Rectal smooth muscle tissue (tissue), 1 donor: Measurements from ENCODE around the gene TTC32.
"Not testable (repeated sequence)": the region's sequence is repeated elsewhere in the genome, so short reads cannot be mapped to it uniquely, and the experiment has no call there.

Experiments
- H3K27ac ChIP-seq: one replicate; pipeline ENCODE4 v1.7.0; 2013; ENCODE audit warnings: low read depth, low read length, inconsistent platforms
- H3K27me3 ChIP-seq: one replicate; pipeline ENCODE4 v1.7.0; 2013; ENCODE audit warnings: low read length; ENCODE audit not compliant: control insufficient read depth, insufficient read depth
- H3K36me3 ChIP-seq: one replicate; pipeline ENCODE4 v1.7.0; 2013; ENCODE audit warnings: low read length; ENCODE audit not compliant: control insufficient read depth, insufficient read depth
- H3K4me1 ChIP-seq: one replicate; pipeline ENCODE4 v1.7.0; 2013; ENCODE audit warnings: low read length; ENCODE audit not compliant: control insufficient read depth, insufficient read depth
- H3K4me3 ChIP-seq: one replicate; pipeline ENCODE4 v1.7.0; 2013; ENCODE audit warnings: low read length
- H3K9ac ChIP-seq: one replicate; pipeline ENCODE4 v1.7.0; 2013; ENCODE audit warnings: low read length

The TTC32 gene

GRCh38 chr2:19901442-19902215, at the start of gene TTC32:
TTC32 (minus strand) TSS chr2:19901983; CDS start chr2:19901854, 129 bp downstream.
- Histone ChIP-seq H3K27ac (peak within 1 kb of the TSS; percentile 87), H3K9ac (peak within 1 kb of the TSS; percentile 81), H3K36me3 (no peaks in the 10 kb centered on the region), H3K27me3 (no peaks in the 10 kb centered on the region), H3K4me1 (peaks cover 19% of the 10 kb centered on the region), H3K4me3 (peak within 1 kb of the TSS; percentile 78)

DNA sequence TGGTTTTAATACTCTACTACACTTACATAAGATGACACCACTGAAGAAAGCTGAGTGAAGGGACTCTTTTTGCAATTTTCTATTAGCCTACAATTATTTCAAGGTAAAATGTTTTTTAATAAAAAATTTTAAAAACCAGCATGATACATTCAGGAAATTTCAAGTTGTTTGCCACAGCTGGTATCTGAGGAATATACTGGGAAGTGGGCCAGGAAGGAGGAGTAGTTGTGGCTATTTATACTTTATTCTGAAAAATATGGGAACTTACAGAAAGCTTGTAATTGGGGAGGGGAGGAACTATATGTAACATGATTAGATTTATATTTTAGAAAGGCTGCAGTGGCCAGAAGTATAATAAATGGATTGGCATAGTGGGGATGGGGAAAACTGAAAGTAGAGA, 47.3 kb upstream of the TTC32 start:
- no peaks in the 10 kb centered on the region for H3K36me3 ChIP-seq
- H3K4me1 ChIP-seq = no peaks in the 10 kb centered on the region
- H3K27me3 ChIP-seq = no peaks in the 10 kb centered on the region
- no peak overlapping the region for H3K9ac ChIP-seq
- H3K4me3 ChIP-seq = no peak overlapping the region
- no peak overlapping the region for H3K27ac ChIP-seq

DNA sequence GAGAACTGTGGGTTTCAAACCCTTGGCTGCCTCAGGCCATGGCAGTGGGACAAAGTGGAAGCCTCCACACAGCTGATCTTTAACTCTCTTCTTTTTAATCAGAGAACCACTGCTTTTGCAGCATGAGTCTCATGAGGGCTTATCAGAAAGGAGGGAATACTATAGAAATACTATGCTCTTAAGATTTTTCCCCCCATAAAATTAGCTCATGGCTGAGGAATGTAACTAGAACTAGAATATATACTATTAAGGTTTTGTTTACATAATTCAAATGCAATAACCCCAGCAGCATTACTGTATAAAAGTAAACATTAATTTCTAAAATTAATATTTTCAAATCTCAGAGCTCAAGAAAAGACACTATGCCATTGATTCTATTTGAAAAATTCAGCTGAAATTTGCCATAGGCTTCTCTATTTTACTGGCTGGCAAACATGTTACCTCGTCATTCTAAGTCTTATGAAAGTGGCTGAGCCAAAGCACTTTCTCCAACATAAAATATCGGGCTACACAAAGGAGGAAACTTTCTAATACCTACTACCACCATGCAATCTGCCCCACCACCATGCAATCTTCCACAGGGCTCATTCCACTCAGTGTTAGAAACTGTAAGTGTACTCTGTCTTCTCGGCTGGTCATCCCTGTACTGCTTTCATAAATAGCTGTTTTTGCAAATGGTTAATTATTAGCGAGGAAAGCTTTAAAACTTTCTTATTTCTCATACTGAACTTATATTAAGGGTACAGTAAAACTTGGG, 45.6 kb upstream of the TTC32 start:
- H3K36me3 ChIP-seq = no peaks in the 10 kb centered on the region
- no peaks in the 10 kb centered on the region for H3K4me1 ChIP-seq
- H3K27me3 ChIP-seq = no peaks in the 10 kb centered on the region
- H3K9ac ChIP-seq = no peak overlapping the region
- H3K27ac ChIP-seq = no peak overlapping the region
- H3K4me3 ChIP-seq = no peak overlapping the region

GRCh38 chr2:19944205-19944845, 42.5 kb upstream of the TTC32 start:
- Histone ChIP-seq H3K36me3 (no peaks in the 10 kb centered on the region), H3K4me3 (no peak overlapping the region), H3K27ac (no peak overlapping the region), H3K27me3 (no peaks in the 10 kb centered on the region), H3K9ac (no peak overlapping the region), H3K4me1 (no peaks in the 10 kb centered on the region)

DNA sequence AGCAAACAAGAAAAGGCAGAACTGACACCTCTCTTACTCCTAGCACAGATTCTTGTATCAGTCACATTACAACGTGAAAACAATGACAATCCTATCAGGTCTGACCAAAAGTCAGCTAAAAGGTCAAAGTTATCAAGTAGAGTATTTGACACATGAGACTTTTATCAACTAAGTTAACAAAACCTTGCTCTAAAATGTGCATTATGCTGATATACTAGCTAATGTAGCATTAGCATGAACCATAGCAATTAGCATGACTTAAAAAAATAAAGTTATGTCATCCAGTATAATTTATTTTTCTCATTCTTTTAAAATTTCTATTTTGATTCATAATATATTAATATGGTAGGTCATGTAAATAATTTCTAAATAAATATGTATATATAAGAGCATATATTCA, 41.4 kb upstream of the TTC32 start:
- Histone ChIP-seq H3K4me1 (no peaks in the 10 kb centered on the region), H3K36me3 (no peaks in the 10 kb centered on the region), H3K9ac (no peak overlapping the region), H3K27me3 (no peaks in the 10 kb centered on the region), H3K27ac (no peak overlapping the region), H3K4me3 (no peak overlapping the region)

- peaks cover 3% of the 10 kb centered on the region for H3K36me3 ChIP-seq
- no peak overlapping the region for H3K4me3 ChIP-seq
- no peak overlapping the region for H3K27ac ChIP-seq
- H3K9ac ChIP-seq = no peak overlapping the region
- no peaks in the 10 kb centered on the region for H3K27me3 ChIP-seq
- H3K4me1 ChIP-seq = no peaks in the 10 kb centered on the region
These were observed 40.4 kb upstream of the TTC32 start for GRCh38 chr2:19942199-19942598.

GRCh38 chr2:19937004-19937403, 35.2 kb upstream of the TTC32 start:
- H3K27ac ChIP-seq = no peak overlapping the region
- H3K9ac ChIP-seq = no peak overlapping the region
- H3K4me3 ChIP-seq = no peak overlapping the region
- H3K36me3 ChIP-seq = peaks cover 8% of the 10 kb centered on the region
- no peaks in the 10 kb centered on the region for H3K27me3 ChIP-seq
- no peaks in the 10 kb centered on the region for H3K4me1 ChIP-seq

- H3K36me3 ChIP-seq = peaks cover 8% of the 10 kb centered on the region
These were observed 34.4 kb upstream of the TTC32 start for GRCh38 chr2:19936203-19936602.

GRCh38 chr2:19933351-19933981, 31.7 kb upstream of the TTC32 start:
- H3K4me3 ChIP-seq = no peak overlapping the region
- no peak overlapping the region for H3K9ac ChIP-seq
- H3K27ac ChIP-seq = no peak overlapping the region
- H3K4me1 ChIP-seq = no peaks in the 10 kb centered on the region
- H3K36me3 ChIP-seq = peaks cover 14% of the 10 kb centered on the region
- no peaks in the 10 kb centered on the region for H3K27me3 ChIP-seq

More at GRCh38 chr2:19936203-19936602, 34.4 kb upstream of the TTC32 start:
- Histone ChIP-seq H3K27me3 (no peaks in the 10 kb centered on the region), H3K9ac (no peak overlapping the region), H3K4me1 (no peaks in the 10 kb centered on the region), H3K4me3 (no peak overlapping the region), H3K27ac (no peak overlapping the region)

GRCh38 chr2:19932928-19933327, 31.1 kb upstream of the TTC32 start:
- Histone ChIP-seq H3K27me3 (no peaks in the 10 kb centered on the region), H3K27ac (no peak overlapping the region), H3K36me3 (peaks cover 14% of the 10 kb centered on the region), H3K4me1 (no peaks in the 10 kb centered on the region), H3K9ac (no peak overlapping the region), H3K4me3 (no peak overlapping the region)

GRCh38 chr2:19929226-19929625, 27.4 kb upstream of the TTC32 start:
- no peak overlapping the region for H3K4me3 ChIP-seq
- H3K27ac ChIP-seq = no peak overlapping the region
- no peaks in the 10 kb centered on the region for H3K27me3 ChIP-seq
- no peak overlapping the region for H3K9ac ChIP-seq
- no peaks in the 10 kb centered on the region for H3K4me1 ChIP-seq
- peaks cover 6% of the 10 kb centered on the region for H3K36me3 ChIP-seq

DNA sequence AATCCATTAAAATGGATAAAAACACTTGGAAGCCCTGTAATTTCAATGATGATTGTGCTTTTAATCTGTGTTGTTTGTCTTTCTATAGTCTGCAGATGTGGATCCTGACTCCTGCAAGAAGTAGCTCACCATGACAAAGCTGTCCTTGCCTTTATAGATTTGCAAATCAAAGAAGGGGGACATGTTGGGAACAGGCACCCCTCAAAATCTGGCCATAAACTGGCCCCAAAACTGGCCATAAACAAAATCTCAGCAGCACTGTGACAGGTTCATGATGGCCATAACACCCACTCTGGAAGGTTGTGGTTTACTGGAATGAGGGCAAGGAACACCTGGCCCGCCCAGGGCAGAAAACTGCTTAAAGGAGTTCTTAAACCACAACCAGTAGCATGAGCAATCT, 26.0 kb upstream of the TTC32 start:
- not testable (repeated sequence) for H3K36me3 ChIP-seq, H3K27me3 ChIP-seq, H3K4me3 ChIP-seq, H3K27ac ChIP-seq, H3K4me1 ChIP-seq, H3K9ac ChIP-seq
